BE2C (cell line): ENCODE results near the gene GET4.

Source experiments
- DNase-seq: peaks from one replicate; pipeline ENCODE4 v3.0.0-alpha.2; 2020
- H3K27me3 ChIP-seq: fragments of 250-450 bp; sonication (Bioruptor Pico); 2 replicates; pipeline ENCODE4 v1.5.1; 2020; ENCODE audit warnings: mild to moderate bottlenecking
- H3K36me3 ChIP-seq: fragments of 250-450 bp; sonication (Bioruptor Pico); 2 replicates; pipeline ENCODE4 v1.5.1; 2020; ENCODE audit warnings: mild to moderate bottlenecking
- H3K4me1 ChIP-seq: fragments of 250-450 bp; sonication (Bioruptor Pico); 2 replicates; pipeline ENCODE4 v1.5.1; 2020
- H3K4me3 ChIP-seq: 2 replicates; pipeline ENCODE4 v1.5.1; 2011; ENCODE audit warnings: low read depth, low read length
- H3K9me3 ChIP-seq: fragments of 250-450 bp; sonication (Bioruptor Pico); 2 replicates; pipeline ENCODE4 v1.5.1; 2020
- TF ChIP-seq, protein P1 (sequence below): IDR thresholded peaks from 2 replicates; pipeline ENCODE4 v1.5.1; 2012; ENCODE audit warnings: mild to moderate bottlenecking, low read depth, low read length

GET4 gene

DNA sequence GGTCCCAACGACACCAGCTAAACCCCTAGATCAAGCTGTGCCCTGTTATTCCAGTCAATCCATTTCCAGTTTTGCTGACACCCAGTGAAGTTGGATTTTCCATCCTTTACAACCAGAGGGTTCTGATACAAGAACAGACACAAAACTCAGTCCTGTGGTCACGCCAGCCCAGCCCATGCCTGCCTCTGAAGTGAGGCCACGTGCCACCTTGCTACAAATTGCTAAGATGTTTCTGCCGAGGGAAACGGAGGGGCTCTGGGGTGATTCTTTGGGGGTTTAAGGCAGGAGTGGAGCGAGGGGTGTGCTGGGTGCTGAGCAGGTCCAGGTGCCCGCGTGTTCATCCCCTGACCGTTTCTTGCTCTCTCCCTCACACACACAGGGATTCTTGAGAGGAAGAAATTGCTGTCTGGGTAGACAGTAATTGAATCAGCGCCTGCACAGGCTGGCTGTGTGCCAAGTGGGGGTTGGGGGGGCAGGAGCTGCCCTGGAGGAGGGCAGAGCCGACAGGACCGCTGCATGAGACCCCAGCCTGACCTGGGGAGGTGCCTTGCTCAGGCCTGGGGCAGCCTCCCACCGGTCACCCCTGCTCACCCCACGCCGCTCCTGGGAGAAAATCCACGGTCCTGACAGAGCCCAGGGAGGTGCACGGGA is 40.1 kb downstream of the GET4 start:
- DNase-seq: peak; percentile 75
- TF ChIP-seq, protein P1, sequence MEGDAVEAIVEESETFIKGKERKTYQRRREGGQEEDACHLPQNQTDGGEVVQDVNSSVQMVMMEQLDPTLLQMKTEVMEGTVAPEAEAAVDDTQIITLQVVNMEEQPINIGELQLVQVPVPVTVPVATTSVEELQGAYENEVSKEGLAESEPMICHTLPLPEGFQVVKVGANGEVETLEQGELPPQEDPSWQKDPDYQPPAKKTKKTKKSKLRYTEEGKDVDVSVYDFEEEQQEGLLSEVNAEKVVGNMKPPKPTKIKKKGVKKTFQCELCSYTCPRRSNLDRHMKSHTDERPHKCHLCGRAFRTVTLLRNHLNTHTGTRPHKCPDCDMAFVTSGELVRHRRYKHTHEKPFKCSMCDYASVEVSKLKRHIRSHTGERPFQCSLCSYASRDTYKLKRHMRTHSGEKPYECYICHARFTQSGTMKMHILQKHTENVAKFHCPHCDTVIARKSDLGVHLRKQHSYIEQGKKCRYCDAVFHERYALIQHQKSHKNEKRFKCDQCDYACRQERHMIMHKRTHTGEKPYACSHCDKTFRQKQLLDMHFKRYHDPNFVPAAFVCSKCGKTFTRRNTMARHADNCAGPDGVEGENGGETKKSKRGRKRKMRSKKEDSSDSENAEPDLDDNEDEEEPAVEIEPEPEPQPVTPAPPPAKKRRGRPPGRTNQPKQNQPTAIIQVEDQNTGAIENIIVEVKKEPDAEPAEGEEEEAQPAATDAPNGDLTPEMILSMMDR: no peak
- no peaks in the 10 kb centered on the region for H3K27me3 ChIP-seq
- peak overlapping the region; percentile 43 for H3K4me3 ChIP-seq
- peaks cover 16% of the 10 kb centered on the region for H3K4me1 ChIP-seq
- H3K36me3 ChIP-seq: no peaks in the 10 kb centered on the region
- no peaks in the 10 kb centered on the region for H3K9me3 ChIP-seq

DNA sequence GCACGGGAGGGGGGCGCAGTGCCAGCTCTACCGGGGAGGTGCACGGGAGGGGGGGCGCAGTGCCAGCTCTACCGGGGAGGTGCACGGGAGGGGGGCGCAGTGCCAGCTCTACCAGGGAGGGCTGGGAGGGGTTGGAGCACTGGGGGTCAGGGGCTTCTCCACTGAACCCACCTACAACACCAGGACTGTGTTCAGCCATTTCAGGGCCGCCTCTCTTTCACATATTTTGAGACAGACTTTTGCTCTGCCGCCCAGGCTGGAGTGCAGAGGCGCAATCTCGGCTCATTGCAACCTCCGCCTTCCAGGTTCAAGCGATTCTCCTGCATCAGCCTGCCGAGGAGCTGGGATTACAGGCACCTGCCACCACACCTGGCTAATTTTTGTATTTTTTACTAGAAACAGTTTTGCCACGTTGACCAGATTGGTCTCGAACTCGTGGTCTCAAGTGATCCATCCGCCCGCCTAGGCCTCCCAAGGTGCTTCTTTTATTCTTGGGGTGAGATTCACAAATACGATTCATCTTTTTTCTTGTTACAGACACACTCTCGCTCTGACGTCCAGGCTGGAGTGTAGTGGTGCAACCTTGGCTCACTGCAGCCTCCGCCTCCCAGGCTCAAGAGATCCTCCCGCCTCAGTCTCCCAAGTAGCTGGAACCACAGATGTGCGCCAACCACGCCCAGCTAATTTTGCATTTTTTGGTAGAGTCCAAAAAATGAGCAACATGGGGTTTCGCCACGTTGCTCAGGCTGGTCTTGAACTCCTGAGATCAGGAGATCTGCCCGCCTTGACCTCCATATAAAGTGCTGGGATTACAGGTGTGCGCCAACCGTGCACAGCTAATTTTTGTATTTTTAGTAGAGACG is 41.1 kb downstream of the GET4 start:
- peaks cover 16% of the 10 kb centered on the region for H3K4me1 ChIP-seq
- H3K27me3 ChIP-seq: no peaks in the 10 kb centered on the region
- TF ChIP-seq, protein P1: no peak
- no peaks in the 10 kb centered on the region for H3K9me3 ChIP-seq
- no peaks in the 10 kb centered on the region for H3K36me3 ChIP-seq
- no peak overlapping the region for H3K4me3 ChIP-seq
- no peak for DNase-seq

DNA sequence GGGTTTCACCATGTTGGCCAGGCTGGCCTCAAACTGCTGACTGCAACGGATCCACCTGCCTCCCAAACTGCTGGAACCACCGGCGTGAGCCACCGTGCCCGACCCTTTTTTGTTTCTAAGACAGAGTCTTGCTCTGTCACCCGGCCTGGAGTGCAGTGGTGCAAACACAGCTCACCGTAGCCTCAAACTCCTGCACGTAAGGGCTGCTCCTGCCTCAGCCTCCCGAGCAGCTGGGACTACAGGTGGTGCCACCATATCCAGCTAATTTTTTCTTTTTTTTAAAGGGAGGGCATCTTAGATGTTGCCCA is 41.7 kb downstream of the GET4 start:
- no peaks in the 10 kb centered on the region for H3K9me3 ChIP-seq
- TF ChIP-seq, protein P1: no peak
- H3K36me3 ChIP-seq: no peaks in the 10 kb centered on the region
- no peaks in the 10 kb centered on the region for H3K27me3 ChIP-seq
- peaks cover 19% of the 10 kb centered on the region for H3K4me1 ChIP-seq
- no peak for DNase-seq
- no peak overlapping the region for H3K4me3 ChIP-seq

DNA sequence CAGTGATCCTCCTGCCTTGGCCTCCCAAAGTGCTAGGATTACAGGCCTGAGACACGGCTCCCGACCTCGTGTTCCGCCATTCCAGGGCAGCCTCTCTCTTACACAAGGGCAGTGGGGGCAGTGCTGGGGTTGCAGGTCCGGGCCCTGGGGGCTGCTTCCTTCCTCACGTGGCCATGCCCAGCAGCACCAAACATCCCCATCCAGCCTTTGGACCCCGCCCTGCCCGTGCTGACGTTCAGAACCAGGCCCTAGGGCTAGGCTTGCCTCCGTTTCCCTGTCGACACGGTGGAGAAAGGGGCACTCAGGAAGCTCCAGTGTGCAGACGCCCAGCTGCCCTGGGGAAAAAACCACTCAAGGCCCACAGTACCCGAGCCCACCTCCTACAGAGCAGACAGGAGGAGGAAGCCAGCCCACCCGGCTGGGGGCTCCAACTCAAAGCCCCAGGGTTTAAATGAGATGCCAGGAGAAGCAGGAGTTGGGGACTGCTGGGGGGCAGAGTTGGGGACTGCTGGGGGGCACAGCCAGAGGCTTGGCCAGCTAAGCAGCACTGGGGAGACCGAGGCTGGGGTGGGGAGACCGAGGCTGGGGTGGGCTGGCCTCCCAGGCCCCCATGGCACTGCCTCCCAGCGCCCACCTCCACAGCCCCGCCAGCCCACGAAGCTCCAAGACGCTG is 42.2 kb downstream of the GET4 start:
- no peaks in the 10 kb centered on the region for H3K9me3 ChIP-seq
- no peaks in the 10 kb centered on the region for H3K27me3 ChIP-seq
- H3K4me3 ChIP-seq: no peak overlapping the region
- DNase-seq: no peak
- TF ChIP-seq, protein P1: no peak
- H3K4me1 ChIP-seq: peaks cover 19% of the 10 kb centered on the region
- H3K36me3 ChIP-seq: no peaks in the 10 kb centered on the region

DNA sequence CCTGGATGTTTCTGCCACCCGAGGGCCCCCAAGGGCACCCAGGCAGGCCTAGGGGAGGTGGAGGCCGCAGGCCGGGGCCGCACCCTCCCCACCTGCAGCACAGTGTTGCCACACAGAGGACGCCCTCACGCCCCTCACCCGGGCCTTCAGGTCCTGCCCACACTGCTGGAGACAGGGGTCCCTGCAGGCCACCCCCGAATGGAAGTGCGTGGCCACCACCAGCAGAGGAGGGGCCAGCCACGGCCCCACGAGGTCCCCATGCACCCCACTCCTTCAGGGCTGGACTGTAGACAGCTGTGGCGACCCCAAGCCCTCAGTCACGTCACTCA is 42.7 kb downstream of the GET4 start:
- Histone ChIP-seq H3K27me3 (no peaks in the 10 kb centered on the region), H3K36me3 (no peaks in the 10 kb centered on the region), H3K4me3 (no peak overlapping the region), H3K4me1 (peaks cover 19% of the 10 kb centered on the region), H3K9me3 (no peaks in the 10 kb centered on the region)
- TF ChIP-seq, protein P1: no peak
- no peak for DNase-seq

DNA sequence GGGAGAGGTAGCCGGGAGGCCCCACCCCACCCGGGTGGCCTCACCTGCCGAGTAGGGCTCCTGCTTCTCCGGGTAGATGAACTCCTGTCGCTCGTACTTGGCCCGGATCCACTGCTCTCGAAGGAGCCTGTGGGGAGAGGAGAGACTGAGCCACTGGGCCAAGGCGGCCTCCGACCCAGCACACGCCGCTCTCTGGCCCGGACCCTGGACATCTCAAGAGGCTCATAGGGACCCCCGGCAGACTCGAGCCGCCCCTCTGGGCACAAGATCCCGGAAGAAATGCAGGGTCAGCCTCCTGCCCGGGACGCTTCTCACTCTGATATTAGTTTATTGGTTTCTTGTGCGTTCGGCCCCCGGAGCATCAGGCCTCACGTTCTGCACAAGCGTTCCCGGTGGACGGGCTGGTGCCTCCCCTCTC is 43.6 kb downstream of the GET4 start:
- no peak for DNase-seq
- TF ChIP-seq, protein P1: no peak

More for the DNA sequence above, 43.6 kb downstream of the GET4 start:
- H3K27me3 ChIP-seq: no peaks in the 10 kb centered on the region
- peaks cover 19% of the 10 kb centered on the region for H3K4me1 ChIP-seq
- no peak overlapping the region for H3K4me3 ChIP-seq
- no peaks in the 10 kb centered on the region for H3K9me3 ChIP-seq
- H3K36me3 ChIP-seq: no peaks in the 10 kb centered on the region
